Right lobe of liver (tissue), 4 donors: ENCODE results near the gene CFAP99.

ENCODE experiments used
- CTCF ChIP-seq, 4 donors: fragments of 200-600 bp in 3 of 4; fragments of 450-650 bp in 1 of 4; IDR thresholded peaks; one replicate each; pipeline versions ENCODE4 v1.5.1 to v1.8.0; 2016 to 2022; ENCODE audit warnings: antibody characterized with exemption in 4 of 4, mild to moderate bottlenecking in 2 of 4
- POLR2A ChIP-seq: fragments of 450-650 bp; IDR thresholded peaks from one replicate; pipeline ENCODE4 v1.6.1; 2017; ENCODE audit warnings: antibody characterized with exemption, mild to moderate bottlenecking
- donor health status: DM: no; HTN: no; CAD: no.
- donor health status: DM: no; HTN: no; CAD: no.
- donor health status: DM: no; HTN: yes; CAD: no.

- TF ChIP-seq POLR2A (no peak), CTCF (IDR thresholded peaks at IDR 0.05) (no peak)
Measured at GRCh38 chr4:2389691-2390090, 29.1 kb upstream of the CFAP99 start.
